ENCODE data around the gene SHLD3.
"Not testable (repeated sequence)": the region's sequence is repeated elsewhere in the genome, so short reads cannot be mapped to it uniquely, and the experiment has no call there.

Gene SHLD3, protein sequence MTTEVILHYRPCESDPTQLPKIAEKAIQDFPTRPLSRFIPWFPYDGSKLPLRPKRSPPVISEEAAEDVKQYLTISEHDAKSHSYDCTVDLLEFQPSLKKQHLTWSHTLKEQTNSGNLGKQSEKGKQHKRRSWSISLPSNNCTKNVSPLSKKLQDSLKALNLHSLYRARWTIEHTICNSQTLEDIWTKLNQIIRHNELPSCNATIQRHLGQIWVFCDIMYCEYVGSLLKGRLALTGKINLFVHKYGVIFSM

DNA sequence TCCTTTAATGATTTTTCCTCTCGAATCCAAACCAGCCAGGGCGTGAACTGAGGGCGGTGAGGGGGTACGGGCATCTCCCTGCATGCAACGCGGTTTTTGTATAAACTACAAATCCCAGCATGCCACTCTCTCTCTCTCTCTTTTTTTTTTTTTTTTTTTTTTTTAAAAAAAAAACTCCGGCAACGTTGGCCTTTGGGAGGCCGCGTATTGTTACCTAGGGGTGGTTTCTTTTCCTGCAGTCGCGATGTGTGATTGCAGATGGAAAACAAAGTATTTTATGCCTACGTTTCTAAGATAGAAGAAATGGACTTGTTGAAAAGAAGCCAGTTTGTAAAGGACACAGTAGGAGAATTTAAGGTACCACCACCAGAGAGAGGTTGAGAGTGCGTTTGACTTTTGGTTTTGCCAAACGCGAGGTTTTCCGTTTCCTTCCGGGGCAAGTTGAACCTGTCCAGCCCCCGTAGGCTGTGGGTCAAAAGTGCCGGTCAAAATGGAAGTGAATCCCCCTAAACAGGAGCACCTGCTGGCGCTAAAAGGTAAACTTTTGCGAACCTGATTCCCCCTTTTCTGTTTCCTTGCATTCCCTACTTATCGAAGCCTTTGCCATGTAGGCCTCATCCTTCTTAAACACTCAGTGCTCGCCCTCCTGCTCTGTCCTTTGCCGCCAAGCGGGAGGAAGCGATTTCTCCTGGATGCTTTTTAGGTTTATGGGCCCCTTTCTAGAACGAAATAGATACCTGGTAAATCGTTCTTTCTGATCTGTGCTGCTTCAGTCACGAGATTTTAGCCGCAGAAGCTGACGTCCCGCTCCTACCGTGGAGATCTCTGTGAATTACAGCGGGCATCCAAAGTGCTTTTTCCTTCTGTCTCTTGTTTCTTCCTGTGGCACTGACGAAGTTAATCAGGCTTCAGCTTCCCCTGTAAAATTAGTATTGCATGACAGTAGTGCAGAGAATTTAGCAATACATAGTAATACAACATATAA is at the start of gene SHLD3, which contains the start of gene TRAPPC13:
Gene SHLD3, plus strand, starts transcription at position 457 of the 985 bp plus-strand sequence. CDS start 4,561 bp downstream, outside the sequence.
Gene TRAPPC13, plus strand, starts transcription at position 457 of the 985 bp plus-strand sequence. Its CDS starts 34 bp downstream, at position 491.
- peak; percentile 86 to 88 for DNase-seq

DNA sequence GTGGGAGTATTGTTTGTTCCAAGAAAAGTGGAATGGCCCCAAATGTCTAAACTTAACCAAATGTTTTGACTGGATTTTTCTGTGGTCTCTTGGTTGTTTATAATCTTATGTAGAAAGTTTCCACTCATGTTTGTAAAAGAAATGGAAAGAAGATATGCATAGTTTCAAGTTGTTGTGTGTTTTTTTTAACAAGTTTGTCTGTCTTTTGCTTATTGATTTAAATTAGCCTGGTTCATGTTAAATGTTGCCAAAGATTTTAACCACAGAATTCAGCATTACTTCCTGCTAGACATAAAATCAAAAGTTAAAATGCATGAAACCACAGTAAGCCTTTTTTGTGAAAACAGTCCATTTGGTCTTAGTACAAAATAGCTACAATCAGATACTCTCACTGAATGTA is 47.7 kb upstream of the SHLD3 start:
- DNase-seq: no peak

DNA sequence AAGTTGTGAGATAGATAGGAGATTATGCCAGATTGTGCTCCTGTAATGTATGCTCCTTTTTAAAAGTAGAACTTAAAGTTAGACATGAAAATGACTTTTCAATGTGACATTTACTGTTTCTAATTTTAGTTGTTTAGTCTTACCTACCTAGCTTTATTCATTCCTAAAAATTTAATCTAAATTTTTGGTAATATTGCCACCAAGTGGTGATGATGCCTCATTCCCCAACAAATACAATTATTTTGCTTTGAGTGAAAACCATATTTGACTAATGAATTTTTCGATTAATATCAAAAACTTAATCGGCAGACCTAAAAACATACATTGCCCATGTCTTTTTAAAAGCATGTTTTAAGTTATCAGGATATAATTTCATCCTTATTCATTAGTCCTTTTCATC is 36.1 kb upstream of the SHLD3 start:
- DNase-seq: no peak

DNA sequence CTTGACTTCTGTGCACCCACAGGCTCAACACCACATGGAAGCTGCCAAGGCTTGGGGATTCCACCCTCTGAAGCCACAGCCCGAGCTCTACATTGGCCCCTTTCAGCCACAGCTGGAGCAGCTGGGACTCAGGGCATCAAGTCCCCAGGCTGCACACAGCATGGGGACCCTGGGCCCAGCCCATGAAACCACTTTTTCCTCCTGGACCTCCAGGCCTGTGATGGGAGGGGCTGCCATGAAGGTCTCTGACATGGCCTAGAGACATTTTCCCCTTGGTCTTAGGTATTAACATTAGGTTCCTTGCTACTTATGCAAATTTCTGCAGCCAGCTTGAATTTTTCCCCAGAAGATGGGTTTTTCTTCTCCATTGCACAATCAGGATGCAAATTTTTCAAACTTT is 23.1 kb upstream of the SHLD3 start:
- DNase-seq: not testable (repeated sequence)

DNA sequence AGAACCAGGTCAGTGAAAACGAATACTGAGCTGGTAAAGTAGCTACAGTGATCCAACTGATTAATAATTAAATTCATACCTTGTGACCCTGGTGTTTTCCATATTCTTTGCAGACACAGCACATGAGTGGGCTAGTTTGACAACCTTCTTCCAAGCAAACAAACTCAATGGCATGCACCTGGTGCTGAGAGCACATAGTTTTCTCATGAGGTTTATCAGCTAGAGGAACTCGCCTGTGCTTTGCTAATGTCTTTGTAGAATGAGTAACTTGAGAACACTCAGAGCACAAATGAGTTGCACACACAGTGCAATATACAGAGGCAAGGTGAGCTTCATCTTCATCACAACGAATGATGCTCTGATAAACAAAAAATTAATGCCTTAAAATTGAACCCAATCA is 13.3 kb upstream of the SHLD3 start:
- no peak for DNase-seq

DNA sequence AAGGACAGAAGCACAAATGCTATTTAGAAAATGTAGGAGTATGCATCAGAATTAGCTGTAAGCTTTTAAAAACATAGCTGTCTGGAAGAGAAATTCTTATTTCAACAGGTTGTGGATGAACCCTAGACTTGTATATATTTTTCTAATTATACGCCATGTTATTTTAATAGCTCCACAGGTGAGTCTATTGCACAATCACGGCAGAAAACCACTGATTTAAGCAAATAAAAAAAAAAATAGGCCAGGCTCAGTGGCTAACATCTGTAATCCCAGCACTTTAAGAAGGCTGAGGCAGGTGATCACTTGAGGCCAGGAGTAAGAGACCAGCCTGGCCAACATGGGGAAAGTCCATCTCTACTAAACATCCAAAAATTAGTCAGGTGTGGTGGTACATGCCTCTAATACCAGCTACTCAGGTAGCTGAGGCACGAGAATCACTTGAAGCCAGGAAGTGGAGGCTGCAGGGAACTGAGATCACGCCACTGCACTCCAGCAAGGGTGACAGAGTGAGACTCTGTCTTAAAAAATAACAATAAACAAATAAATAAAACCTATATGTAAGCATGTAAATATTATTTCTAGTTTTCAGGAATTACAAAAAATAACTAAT is 12.4 kb upstream of the SHLD3 start:
- no peak for DNase-seq

DNA sequence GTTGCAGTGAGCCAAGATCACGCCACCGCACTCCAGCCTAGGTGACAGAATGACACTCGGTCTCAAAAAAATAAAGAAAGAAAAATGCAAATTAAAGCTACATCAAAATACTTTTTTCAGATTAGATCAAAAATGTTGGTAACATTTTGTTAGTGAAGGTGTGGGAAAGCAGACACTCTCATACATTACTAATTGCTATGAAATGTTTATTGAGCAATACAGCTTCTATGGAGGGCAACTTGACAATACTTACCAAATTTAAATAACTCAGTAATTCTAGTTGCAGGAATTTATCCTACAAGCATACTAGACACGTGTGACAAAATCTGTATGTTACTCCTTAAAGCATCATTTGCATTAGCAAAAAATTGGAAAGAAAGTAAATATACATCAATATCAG is 4.8 kb upstream of the SHLD3 start:
- no peak for DNase-seq

DNA sequence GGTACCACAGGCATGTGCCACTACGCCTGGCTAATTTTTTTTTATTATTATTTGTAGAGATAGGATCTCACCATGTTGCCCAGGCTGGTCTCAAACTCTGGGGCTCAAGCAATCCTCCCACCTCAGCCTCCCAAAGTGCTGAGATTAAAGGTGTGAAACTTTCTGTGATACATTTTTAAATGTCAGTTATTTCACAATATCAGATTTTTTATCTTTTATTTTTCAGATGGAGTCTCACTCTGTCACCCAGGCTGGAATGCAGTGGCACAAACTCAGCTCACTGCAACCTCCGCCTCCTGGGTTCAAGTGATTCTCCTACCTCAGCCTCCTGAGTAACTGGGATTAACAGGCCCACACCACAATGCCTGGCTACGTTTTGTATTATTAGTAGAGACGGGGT is 2.9 kb upstream of the SHLD3 start:
- DNase-seq: not testable (repeated sequence)

DNA sequence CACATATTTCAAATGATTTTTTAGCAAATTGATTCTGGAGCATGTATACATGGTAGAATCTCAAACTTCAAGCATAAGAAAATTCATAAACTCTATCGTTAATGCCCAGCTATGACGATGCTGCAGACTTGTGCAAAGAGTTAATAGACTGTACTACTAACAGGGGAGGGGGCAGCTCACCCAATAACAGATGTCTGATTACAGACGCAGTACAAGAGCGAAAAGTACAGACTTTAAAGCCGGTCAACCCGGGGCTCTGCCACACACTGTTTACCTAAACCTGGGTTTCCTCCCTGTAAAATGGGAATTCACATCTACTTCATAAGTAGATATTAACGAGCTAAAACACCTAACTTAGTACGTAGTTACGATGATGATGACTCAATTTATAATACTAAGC is 1.3 kb upstream of the SHLD3 start:
- no peak for DNase-seq

DNA sequence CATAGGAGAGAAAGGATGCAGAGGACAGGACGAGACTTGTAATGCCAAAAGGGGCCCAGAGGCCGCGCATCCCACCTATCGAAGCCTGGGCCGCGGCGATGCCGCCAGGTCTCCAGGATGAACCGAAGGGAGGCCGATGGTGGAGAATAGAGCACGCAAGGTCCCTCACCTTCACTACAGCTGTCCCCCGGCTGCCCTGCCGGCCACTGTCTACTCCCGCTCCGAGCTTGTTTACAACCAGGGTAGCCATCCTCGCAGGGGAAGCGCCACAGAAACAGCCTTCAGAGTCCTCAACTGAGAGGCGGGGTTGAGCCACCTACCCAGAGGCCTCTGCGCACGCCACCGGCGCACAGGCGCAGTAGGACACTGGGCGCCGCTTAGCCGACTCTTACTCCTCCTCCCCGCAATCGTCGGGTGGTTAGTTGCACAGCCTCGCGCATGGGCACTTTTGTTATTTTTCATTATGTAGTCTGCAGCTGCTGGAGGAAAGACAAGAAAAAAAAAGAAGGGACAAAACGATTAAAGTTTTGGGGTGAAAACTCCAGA is 729 bp upstream of the SHLD3 start, which contains the start of gene TRIM23:
Gene TRIM23, minus strand, starts transcription at position 309 of the 546 bp plus-strand sequence. Its CDS starts 59 bp downstream, at position 250.
- DNase-seq: peak; percentile 88

DNA sequence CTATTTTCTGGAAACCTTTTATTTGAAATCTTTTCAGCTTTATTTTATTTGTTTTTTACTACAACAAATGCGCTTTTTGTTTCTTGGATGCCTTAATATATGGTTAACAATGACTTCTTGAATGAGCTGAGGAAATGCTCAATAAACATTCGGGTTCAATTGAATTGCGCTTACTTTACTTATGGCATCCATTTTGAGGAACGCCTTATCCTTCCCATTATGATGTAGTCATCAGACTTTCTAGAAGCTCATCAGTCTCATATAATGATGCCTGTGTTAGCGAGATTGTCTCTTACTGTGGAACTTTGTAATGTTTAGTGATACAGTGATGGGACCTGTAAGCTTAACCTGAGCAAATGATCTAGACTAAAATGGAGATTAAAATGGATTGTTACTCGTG is 916 bp downstream of the SHLD3 start:
- DNase-seq: peak in 1 of 2 experiments; percentile 7

DNA sequence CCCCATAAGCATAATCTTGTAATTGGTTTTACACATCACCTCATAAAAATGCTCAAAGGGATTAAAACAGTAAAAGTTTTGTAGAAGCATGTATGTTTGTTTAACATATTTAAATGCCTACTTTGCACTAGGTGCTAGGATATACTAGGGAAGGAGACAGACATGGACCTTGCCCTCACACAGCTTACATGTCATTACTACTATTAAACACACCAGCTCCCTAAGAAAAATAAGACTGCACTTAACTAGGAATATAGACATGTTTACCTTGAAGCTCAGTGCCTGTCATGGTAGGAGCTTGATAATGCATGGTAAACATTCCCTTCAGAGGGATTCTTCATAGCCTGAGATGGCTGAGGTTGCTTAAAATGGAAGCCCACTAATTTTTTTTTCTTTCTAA is 6.2 kb downstream of the SHLD3 start:
- DNase-seq: no peak

DNA sequence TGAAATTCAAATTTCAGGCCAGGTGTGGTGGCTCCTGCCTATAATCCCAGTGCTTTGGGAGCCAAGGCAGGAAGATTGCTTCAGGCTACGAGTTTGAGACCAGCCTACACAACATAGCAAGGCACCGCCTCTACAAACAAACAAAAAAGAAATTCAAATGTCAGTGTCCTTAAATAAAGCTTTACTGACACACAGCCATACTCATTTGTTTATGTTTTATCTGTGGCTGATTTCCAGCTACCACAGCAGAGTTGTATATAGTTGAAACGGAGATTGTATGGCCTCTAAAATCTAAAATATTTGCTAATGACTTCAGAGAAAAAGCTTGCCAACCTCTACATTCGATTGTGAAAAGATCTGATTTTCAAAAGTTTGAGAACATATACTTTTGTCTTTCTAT is 15.4 kb downstream of the SHLD3 start:
- DNase-seq: no peak

DNA sequence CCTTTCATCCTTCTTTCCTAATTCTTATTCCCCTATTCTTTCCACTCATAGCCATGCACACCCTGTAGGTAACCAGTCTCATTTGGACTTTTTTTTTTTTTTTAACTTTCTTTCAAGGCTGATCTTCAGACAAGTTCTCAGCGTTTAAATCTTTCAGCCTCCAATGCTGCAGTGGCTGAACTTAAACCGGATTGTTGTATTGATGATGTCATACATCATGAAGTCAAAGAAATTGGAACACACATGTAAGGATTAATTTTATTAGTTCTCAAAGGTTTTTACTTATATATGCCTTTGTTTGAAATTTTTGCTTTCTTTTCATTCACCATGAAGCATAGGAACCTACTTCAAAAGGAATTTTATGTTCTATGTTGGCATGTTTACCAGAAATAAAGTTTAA is 22.1 kb downstream of the SHLD3 start:
- no peak for DNase-seq

DNA sequence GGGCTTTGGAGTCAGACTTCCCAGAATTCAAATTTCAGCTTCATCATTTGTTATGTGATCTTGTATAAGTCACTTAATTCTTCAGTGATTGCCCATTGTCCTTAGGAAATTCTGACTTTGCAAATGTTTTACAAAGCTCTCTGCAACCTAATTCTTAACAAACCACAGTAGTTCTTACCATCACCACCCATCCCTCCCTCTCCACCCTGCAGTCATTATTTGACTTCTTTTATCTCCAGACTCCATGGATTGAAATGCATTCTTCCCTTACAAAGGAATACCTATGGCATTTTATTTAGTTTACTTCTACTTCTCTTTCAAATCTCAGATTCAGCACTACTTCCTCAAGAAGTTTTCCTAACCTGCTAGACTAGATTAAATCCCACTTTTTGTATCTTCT is 23.1 kb downstream of the SHLD3 start:
- no peak for DNase-seq

DNA sequence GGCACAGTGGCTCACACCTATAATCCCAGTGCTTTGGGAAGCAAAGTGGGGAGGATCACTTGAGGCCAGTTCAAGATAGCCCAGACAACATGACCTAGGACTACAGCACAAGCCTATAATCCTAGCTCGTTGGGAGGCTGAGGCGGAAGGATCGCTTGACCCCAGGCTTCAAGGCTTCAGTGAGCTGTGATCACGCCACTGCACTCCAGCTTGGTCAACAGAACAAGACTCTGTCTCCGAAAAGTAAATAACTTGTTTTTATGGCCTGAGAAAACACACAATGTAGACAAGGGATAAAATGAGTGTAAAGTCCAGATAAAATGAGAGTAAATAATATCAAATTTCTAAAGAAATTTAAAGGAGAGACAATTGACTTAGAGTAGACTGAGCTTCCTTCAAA is 26.3 kb downstream of the SHLD3 start:
- DNase-seq: no peak

DNA sequence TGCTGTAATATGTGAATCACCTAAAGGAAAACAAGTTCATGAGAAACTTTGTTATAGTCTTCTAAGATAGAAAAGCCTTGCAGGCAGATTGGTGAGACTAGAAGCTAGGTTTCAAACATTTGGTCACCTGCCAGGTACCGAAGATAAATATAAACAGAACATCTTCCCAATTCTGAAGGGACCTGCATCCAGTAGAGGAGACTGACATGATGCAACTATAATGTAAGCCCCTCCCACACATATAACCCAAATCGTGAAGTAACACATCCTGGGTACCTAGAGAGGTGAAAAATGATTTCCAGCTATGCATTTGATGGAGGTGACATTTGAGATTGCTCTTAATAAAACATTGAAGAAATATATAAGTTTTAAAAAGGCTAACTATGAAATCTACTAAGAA is 29.9 kb downstream of the SHLD3 start:
- DNase-seq: no peak

DNA sequence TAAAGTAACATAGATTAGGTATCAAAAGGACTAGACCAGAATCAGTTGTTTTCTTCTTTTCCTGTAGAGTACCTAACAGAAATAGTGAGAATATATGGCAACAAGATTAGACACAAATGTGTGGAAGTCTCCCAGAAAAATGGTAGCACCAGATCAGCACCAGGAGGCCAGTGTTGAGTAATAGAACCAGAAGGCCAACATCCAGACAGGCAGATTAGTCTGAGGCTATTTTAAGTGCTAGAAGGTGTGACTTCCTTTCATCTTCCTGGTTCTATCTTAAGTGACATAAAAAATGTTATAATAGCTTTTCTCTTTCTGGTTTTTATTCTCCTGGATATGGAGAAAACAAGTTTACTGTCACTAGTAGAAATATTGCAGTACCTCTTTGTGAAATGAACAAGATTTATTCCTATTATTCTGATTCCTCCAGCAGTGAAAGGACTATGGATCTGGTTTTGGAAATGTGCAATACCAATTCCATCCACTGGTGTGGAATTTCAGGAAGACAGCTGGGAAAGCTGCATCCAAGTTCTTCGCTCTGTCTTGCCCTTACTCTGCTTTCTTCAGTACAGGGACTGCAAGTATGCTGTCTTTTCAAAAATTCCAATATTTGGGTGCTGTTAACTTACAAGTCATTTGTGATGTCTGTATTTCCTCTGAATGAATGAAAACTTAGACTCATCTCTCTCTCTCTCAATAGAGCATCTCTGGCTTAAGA is 39.1 kb downstream of the SHLD3 start:
- no peak for DNase-seq

DNA sequence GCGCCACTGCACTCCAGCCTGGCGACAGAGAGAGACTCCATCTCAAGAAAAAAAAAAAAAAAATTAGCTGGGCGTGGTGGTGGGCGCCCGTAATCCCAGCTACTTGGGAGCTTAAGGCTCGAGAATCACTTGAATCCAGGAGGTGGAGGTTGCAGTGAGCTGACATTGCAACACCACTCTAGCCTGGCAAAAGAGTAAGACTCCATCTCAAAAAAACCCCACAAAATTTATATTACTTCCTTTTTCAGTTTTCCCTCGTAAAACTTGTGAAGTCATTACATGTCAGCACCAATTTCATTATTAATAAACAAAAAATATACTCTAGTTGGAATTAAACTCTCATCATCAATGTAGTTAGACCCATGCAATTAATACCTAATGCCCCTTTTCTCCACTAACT is 43.9 kb downstream of the SHLD3 start:
- peak; percentile 48 to 54 for DNase-seq

DNA sequence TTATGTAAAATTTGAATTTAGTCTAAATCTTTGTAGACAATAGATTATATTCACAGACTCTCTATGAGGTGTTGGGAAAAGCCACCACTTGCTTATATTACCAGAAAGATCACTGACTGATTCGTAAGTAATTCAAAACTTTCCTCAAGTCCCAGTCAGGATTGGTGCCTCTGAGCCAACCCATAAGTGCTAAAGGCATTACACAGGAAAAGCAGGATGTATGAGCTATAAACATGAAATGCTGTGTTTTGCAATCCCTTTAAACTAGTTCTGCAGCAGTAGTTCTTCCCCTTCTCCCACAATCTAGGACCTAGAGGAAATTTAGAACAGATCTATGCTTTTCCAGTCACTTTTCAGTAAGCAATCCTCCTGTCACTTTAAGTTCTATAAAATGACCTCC is 48.0 kb downstream of the SHLD3 start:
- DNase-seq: peak in 1 of 2 experiments; percentile 35

DNA sequence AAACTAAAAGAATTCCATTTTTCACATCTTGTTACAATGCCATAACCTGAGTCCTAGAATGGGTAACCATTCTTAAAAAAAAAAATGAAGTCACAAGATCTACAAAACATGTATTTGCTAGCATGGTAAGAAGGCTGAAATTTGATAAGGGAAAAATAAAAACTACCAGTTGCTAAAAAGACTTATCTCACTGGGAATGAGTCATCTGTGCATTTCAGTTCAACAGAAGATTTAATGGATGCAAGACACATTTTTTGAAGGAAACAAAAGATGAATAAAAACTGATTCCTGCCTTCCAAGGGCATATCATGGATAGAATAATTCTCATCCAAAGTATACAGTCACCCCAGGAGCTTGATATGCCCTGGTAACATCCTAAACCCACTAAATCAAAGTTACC is 49.9 kb downstream of the SHLD3 start:
- no peak for DNase-seq

DNA sequence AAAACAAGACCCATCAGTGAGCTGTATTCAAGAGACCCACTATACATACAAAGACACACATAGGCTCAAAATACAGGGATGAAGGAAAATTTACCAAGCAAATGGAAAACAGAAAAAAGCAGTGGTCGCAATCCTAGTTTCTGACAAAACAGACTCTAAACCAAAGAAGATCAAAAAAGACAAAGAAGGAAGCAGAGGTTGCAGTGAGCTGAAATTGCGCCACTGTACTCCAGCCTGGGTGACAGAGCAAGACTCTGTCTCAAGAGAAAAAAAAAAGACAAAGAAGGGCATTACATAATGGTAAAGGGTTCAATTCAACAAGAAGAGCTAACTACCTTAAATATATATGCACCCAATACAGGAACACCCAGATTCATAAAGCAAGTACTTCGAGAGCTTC is 51.2 kb downstream of the SHLD3 start:
- DNase-seq: peak; percentile 49 to 50

Measured in AML-193 (cell line).